Muscle layer of duodenum (tissue), 2 donors: ENCODE data around the gene DPH6.
"Not testable (repeated sequence)": the region's sequence is repeated elsewhere in the genome, so short reads cannot be mapped to it uniquely, and the experiment has no call there.

Experiments used
- H3K27ac ChIP-seq: one replicate; pipeline ENCODE4 v1.7.0; 2013; ENCODE audit warnings: mild to moderate bottlenecking, low read length
- H3K27me3 ChIP-seq: one replicate; pipeline ENCODE4 v1.7.0; 2013; ENCODE audit warnings: low read depth, mild to moderate bottlenecking, control low read depth, low read length
- H3K36me3 ChIP-seq, 2 donors: one replicate each; pipeline ENCODE4 v1.7.0; 2013; ENCODE audit warnings: low read length in 2 of 2, control low read depth in 1 of 2, mild to moderate bottlenecking in 1 of 2; ENCODE audit not compliant: insufficient read depth in 2 of 2, control insufficient read depth in 1 of 2
- H3K4me1 ChIP-seq, 2 donors: one replicate each; pipeline ENCODE4 v1.7.0; 2013; ENCODE audit warnings: low read length in 2 of 2, mild to moderate bottlenecking in 2 of 2, control low read depth in 1 of 2, moderate library complexity in 1 of 2; ENCODE audit not compliant: insufficient read depth in 2 of 2, control insufficient read depth in 1 of 2
- H3K4me3 ChIP-seq, 2 donors: one replicate each; pipeline ENCODE4 v1.7.0; 2013; ENCODE audit warnings: low read length in 2 of 2, low read depth in 1 of 2, mild to moderate bottlenecking in 1 of 2
- H3K9me3 ChIP-seq, 2 donors: one replicate each; pipeline ENCODE4 v1.7.0; 2013; ENCODE audit warnings: low read length in 2 of 2, control low read depth in 1 of 2, mild to moderate bottlenecking in 1 of 2; ENCODE audit not compliant: control insufficient read depth in 1 of 2
- donor health status: healthy.

The DPH6 gene

GRCh38 chr15:35328836-35329235, 217.1 kb downstream of the DPH6 start:
- not testable (repeated sequence) for H3K36me3 ChIP-seq, H3K9me3 ChIP-seq, H3K27me3 ChIP-seq, H3K27ac ChIP-seq, H3K4me3 ChIP-seq, H3K4me1 ChIP-seq

- Histone ChIP-seq H3K27ac (no peak overlapping the region), H3K4me3 (no peak overlapping the region), H3K4me1 (no peaks in the 10 kb centered on the region)
These were observed 218.2 kb downstream of the DPH6 start for GRCh38 chr15:35327789-35328188.

GRCh38 chr15:35325374-35325941, 220.5 kb downstream of the DPH6 start:
- H3K27me3 ChIP-seq, result no peaks in the 10 kb centered on the region
- no peaks in the 10 kb centered on the region for H3K36me3 ChIP-seq
- no peaks in the 10 kb centered on the region for H3K4me1 ChIP-seq
- no peak overlapping the region for H3K4me3 ChIP-seq
- no peaks in the 10 kb centered on the region for H3K9me3 ChIP-seq
- no peak overlapping the region for H3K27ac ChIP-seq

More at GRCh38 chr15:35327789-35328188, 218.2 kb downstream of the DPH6 start:
- Histone ChIP-seq H3K9me3 (no peaks in the 10 kb centered on the region), H3K36me3 (no peaks in the 10 kb centered on the region), H3K27me3 (no peaks in the 10 kb centered on the region)

GRCh38 chr15:35323141-35323540, 222.8 kb downstream of the DPH6 start:
- no peak overlapping the region for H3K27ac ChIP-seq
- H3K27me3 ChIP-seq, result no peaks in the 10 kb centered on the region
- no peaks in the 10 kb centered on the region for H3K4me1 ChIP-seq
- no peaks in the 10 kb centered on the region for H3K36me3 ChIP-seq
- no peaks in the 10 kb centered on the region for H3K9me3 ChIP-seq
- H3K4me3 ChIP-seq, result no peak overlapping the region

- no peak overlapping the region for H3K4me3 ChIP-seq
- H3K27me3 ChIP-seq, result no peaks in the 10 kb centered on the region
- H3K4me1 ChIP-seq, result no peaks in the 10 kb centered on the region
- no peaks in the 10 kb centered on the region for H3K9me3 ChIP-seq
- H3K36me3 ChIP-seq, result no peaks in the 10 kb centered on the region
- H3K27ac ChIP-seq, result no peak overlapping the region
These were observed 224.0 kb downstream of the DPH6 start for GRCh38 chr15:35321926-35322325.

GRCh38 chr15:35320911-35321310, 225.1 kb downstream of the DPH6 start:
- no peaks in the 10 kb centered on the region for H3K4me1 ChIP-seq
- H3K4me3 ChIP-seq, result no peak overlapping the region
- H3K27me3 ChIP-seq, result no peaks in the 10 kb centered on the region
- no peak overlapping the region for H3K27ac ChIP-seq
- H3K9me3 ChIP-seq, result no peaks in the 10 kb centered on the region
- H3K36me3 ChIP-seq, result no peaks in the 10 kb centered on the region
